ENCODE data around the gene SIRPB2.

SIRPB2 gene

DNA sequence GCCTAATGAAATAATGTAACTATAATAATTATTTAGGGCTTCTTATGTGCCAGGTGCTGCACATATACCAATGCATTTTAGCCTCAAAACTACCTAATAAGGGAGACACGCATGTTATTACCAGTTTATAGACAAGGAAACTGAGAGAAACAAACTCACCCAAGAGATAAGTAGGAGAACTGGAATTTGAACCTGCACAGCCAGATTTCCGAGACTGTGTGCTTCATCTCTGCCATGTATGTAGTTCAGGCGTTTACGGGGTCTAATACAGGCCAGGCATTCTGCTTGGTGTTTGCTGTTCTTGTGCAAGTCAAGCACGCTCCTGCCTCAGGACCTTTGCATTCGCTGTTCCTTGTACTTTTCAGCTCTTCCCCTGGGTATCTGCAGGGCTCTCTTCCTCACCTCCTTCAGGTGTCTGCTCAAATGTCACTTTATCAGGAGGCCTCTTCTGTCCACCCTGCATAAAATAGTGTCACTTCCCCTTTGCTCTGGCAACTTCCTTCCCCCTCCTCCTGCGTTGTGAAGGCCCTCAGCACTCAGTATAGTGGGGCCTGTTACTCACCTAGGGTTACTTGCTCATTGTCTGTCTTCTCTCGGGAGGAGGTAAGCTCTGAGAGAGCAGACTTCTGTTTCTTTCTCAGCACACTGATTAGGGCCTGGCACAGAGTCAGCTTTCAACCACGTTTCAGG lies 18.5 kb downstream of the SIRPB2 start:
- in situ Hi-C loops (cut with MboI; ENCODE audit: low sequenced_read_pairs): no loop called here

DNA sequence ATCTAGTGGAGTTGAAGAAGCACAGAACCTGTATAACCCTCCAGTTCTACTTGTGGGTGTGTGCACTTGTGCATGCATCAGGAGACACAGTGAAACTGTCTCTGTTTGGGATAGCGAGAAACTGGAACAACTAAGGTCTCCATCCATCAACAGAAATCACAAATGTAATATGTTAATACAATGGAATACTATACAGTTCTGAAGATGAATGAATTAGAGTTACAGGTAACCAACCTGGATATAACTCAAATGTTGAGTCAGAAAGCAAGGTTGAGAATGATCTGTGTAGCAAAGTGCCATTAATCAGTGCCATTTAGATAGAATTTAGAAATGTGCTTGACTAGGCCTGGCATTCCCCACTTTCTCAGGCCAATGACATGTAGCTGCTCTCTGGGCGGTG lies 20.0 kb downstream of the SIRPB2 start:
- in situ Hi-C loops (cut with MboI; ENCODE audit: low sequenced_read_pairs): no loop called here

DNA sequence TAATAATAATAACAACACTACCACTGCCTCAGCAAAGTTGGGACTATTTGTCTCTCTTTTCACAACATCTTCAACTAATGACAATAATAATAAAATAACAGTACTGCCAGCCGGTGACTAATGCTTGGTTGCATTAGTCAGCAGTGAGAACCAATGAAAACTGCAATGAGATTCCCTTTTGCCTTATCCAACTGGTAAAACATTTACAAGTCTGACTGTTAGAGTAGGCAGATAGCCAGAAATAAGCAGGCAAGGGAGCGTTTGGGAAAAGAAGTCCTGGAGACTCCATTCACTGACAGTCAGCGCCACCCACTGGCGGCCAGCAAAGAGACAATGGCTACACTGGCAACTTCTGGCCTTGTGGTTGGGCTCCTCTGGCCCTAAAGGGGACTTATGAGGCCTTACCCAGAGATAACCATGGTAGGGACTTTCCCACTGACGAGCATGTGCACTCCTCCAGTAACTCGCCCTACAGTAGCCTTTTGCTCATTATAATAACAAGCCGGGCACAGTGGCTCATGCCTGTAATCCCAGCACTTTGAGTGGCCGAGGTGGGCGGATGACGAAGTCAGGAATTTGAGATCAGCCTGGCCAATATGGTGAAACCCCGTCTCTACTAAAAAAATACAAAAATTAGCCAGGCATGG lies 21.2 kb downstream of the SIRPB2 start:
- in situ Hi-C loops (cut with MboI; ENCODE audit: low sequenced_read_pairs): no loop called here

DNA sequence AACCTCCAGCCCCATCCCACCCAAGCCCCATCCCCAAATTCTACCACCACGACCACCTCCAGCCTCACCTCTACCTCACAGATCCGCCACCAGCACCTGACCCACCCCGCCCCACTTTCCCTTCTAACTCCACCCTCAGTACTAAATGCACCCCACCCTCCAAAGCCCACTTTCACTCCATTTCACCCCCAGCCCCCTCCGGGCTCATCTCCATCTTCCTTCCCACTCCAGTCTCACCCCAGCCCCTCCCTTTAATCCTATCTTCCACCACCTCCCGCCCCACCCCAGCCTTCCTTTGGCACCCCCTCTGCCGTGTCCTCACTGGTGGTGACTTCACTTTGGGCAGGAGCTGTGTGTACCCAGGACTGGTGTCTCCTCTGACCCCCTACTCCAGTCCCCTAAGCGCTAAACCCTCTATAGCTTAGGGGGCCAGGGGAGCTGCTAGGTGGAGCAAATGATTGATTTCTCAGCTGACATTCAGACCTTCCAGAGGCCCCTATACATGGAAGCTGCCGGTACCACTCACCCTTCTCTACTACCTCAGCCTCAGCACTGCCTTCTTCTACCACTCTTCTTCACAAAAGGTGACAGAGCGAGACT lies 21.8 kb downstream of the SIRPB2 start:
- in situ Hi-C loops (cut with MboI; ENCODE audit: low sequenced_read_pairs): no loop called here

DNA sequence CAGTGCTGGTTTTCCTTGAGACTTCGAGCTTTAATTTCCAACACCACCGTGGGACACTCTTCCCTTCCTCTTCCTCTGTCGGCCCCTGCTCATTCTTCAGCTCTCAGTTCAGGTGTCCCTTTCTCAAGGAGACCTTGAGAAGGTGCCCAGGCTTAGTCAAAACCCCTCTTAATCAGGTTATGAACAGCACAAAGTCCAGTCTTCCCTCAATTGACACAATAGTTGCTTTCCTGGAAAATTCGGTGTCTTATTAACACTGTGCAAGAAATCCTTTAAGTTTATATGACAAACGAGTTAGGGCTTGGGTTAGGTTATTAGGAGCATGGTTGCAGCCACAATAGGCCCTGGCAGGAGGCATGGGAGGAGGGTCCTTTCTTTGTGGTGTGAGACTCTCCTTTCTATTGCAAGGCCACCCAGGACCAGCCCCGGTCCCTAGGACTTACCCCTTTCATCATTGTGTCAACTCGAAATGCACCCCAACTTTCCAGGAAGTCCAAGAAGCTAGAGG lies 23.0 kb downstream of the SIRPB2 start:
- in situ Hi-C loops (cut with MboI; ENCODE audit: low sequenced_read_pairs): no loop called here

DNA sequence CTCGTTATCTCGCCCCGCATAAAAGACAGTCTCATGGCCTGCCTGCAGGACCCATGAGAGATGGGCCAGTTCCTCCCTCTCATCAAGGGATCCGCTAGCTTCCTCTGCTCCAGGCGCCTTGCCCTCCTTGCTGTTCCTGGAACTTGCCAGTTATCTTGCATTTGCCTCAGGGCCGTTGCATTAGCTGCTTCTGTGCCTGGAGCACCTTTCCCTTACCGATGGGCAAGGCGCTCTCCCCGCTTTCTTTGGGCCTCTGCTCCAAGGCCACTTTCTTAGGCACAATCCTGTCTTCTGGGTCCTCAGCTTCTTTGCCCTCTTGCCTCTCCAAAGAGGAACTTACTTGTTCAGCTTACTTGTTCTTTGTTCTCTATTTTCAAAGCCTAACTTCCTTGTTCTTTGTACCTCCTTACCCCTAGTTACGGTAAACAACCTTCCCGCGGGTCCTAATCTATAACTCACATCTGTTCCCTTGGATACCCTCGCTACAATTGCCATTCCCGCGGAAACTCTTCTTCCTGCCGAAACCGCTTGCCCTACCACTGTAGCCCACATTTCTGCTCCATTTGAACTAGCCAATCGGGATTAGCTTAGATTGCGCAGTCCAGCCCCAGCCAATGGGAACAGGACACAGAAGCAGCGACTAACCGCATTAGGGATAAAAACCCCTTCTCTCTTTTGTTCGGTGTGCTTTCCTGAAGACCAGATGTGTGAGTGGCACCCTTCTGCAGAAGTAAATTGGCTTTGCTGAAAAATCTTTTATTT lies 23.7 kb downstream of the SIRPB2 start:
- in situ Hi-C loops (cut with MboI; ENCODE audit: low sequenced_read_pairs): no loop called here

DNA sequence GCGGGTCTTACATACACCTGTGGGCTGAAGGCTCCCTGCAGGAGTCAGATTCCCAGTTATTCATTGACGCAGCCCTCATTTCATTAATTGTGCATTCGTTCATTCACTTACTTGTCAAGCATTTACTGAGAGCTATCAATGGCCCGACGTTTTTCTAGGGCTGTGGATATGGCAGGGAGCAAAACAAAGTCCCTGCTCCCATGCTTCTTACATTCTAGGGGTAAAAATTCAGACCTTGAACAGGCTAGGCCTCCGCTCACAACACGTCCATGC lies 24.2 kb downstream of the SIRPB2 start:
- in situ Hi-C loops (cut with MboI; ENCODE audit: low sequenced_read_pairs): no loop called here

DNA sequence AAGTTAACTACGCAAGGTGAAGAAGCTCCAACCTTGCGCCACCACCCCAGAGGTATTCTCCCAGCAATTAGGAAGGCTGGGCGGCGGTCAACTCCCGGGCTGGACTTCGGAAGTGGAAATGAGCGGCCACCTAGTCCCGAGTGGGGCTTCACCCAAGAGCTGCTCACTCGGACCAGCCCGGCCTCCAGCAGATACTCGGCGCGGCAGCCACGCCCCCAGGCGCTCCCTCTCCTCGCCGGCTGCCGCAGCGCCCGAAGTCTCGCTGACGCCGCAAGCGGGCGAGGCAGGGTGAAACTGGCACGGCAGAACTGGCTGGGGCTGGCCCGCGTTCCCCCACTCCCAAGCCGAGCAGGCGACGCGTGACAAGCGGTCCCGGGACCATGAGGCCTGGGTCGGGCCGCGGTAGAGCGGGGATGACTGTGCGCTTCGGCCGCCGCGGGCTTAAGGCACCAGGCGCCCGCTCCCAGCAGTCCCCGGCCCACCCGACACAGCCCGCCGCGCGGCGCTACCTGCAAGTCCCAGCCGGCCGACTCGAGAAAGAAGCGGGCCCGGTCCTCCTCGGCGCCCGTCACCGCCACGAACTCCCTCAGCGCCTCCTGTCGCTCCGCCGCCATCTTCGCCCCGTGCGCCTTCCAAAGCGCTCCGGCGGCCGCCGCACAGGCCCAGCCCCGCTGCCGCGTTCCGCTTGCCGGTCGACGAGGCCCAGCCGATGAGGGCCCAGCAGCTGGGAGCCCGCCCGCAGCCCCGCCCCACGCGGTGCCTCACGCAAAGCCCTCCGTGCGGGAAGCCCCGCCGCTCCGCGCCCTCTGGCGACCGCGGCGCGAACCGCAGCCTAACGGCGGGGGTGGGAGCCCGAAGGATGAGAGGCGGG lies 24.8 kb downstream of the SIRPB2 start, which contains the start of gene NSFL1C:
TSS of gene NSFL1C (minus strand) at position 639 of the 871 bp plus-strand sequence. CDS start at position 614, 25 bp downstream.
- in situ Hi-C loops (cut with MboI; ENCODE audit: low sequenced_read_pairs): no loop called here

DNA sequence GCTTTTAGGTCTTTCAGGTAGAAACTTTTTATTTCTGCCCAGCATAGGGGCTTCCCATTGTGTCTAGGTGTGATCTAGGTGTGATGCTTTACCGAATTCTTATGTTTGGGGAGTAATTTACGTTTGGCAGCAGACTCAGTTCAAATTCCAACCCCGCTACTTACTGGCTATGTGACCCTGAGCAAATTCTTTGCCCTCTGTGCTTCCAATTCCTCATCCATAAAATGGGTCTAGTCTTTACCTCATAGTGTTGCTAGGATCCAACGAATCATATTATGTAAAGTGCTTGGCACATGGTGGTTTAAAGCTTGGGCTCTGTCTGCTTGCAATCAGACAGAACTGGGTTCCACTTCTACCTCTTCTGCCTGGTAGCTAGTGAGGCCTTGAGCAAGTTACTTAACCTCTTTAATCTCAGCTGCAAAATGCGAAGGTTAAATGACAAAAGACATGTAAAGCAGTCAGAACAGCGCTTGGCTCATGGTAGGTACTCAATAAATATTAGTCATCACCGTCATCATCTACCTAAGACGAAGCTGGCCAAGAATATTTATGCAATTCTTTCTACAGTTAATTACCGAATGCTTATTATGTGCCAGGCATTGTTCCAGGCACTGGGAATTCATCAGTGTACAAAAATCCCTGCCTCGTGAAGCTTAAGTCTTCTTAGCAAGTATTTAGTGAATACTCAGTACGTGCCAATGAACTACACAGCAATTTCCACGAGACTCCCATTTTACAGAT lies 25.6 kb downstream of the SIRPB2 start:
- in situ Hi-C loops (cut with MboI; ENCODE audit: low sequenced_read_pairs): no loop called here

DNA sequence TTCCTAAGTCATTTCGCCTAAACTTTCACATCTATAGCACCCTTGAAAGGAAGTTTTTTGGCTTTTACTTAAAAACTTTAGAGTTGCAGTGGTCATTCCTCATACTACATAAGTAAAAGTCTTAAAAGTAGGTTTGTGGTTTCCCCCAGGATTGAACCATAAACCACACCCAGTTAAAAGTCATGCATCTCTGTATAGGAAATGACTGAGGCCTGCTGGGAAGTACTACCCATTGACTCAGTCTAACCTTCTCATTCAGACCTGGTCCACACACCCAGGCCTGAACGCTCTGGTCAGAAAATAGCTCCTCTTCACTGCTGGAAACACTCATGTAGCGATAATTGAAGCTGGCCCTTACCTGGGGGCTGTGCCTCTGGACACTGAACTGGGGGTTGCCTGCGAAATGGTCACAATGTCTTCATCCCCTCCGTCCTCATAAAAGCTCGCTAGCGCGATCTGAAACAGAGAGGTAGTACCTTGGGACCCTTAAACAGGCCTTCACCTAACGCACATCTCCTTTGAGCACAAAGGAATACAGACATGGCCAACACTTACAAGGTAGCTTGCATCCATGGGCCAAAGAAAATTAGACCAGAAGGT lies 27.1 kb downstream of the SIRPB2 start:
- in situ Hi-C loops (cut with MboI; ENCODE audit: low sequenced_read_pairs): no loop called here

DNA sequence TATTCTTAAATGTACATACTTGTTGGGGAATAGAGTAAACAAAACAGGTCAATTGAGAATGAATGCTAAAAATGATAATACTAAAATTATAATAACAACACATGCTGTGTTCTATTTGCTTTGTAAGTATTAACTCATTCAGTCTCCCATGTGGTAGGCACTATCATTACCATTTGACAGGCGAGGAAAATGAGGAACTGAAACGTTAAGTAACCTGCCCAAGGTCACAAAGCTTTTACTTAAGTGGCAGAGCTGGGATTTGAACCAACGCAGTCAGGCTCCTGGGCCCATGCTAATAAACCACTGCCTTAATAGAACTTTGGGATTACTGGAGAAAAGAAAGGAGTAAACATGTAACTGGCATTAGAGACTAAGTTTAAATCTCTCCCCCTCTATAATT lies 28.4 kb downstream of the SIRPB2 start:
- in situ Hi-C loops (cut with MboI; ENCODE audit: low sequenced_read_pairs): no loop called here

DNA sequence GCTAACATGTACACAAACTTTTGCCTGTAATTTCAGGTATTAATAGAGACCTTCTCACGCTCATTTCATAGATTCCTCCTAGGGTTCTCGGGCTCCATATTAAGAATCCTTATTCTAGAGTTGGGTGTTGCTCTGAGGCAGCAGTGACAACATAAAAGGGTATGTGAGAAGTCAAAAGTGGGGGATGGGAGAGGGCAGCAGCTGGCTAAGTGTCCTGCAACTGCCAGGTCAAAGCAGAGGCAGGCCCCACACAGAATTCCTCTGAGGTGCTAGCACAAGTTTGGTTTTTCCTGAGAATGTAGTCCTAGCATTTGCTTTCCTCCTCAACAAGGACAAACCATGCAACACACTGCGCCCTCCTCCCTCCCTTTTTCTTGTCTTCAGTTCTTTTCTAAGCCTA lies 29.2 kb downstream of the SIRPB2 start:
- in situ Hi-C loops (cut with MboI; ENCODE audit: low sequenced_read_pairs): no loop called here

DNA sequence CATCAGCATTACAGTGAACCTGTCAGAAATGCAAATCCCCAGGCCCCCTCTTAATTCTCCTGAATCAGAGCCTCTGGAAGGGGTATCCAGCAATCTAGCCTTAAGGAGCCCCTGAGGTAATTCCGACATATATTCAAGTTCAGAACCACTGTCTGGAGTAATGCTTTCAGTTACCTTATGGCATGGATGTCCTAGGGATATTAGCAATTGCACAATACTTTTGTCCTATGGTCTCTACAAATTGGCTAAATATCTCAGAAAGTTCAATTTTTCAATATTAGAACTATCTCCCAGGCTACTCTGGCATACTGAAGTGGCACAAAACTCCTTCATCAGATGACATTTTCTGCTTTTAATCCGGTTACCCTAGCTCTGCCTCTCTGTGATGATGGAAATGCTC lies 30.9 kb downstream of the SIRPB2 start:
- in situ Hi-C loops (cut with MboI; ENCODE audit: low sequenced_read_pairs): no loop called here

DNA sequence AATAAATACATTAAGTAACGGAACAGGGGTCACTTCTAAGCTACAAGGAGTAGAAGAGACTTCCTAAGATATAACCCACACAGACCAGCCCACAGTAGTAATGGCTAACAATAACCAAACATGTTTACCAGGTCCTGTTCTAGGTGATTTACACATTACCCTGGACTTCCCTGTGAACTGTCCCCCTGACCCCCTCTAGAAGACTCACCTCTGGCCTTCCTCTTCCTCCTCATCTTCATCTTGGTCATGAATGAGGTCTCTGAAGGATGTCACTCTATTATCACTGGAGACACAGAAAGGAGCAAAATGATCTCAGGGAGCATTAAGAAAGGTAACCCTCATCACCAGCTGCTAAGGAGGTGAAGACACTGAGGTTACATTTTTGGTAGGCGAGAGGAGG lies 33.2 kb downstream of the SIRPB2 start:
- in situ Hi-C loops (cut with MboI; ENCODE audit: low sequenced_read_pairs): no loop called here

DNA sequence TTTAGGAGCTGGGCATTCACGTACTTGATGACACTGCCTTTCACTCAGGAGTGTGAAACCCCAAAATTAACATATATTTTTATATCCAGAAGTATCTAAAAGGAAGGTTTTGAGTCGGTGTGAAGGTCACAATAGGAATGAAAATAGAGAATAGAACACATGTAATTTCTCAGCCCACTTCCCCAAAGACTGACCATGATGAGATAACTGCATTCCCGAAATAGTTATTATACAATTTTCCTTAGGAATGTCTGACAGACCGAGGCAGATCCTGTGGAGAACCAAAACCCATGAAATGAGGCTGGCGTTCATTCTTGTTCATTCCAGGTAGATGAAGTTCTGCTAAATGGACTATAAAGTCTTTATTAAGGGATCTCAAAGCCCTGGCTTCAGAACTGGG lies 34.9 kb downstream of the SIRPB2 start:
- in situ Hi-C loops (cut with MboI; ENCODE audit: low sequenced_read_pairs): no loop called here

DNA sequence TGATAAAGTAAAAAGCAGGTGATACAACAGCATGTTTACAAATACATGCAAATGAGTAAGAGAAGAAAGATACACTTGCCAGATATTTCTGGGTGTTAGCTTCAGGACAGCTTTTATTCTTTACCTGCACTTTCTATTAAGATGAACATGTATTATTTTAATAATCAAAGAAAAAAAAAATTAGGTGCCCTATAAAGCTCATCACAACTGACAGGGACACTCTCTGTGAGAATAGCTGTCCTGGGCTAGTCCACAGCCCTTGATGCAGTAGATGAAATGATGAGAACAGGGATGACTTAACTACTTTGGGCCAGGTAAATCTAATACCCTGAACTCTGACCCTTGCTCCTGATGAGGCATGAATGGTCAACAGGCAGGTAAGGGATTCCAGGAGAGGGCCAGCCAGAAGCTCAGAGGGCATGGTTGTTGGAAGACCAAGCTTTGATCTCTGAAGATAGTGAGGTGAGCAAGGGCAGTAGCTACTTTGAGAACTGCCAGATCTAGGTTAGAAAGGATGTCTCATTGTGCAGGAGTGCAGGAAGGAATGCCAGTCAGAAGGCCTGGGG lies 40.2 kb downstream of the SIRPB2 start:
- in situ Hi-C loops (cut with MboI; ENCODE audit: low sequenced_read_pairs): no loop called here

DNA sequence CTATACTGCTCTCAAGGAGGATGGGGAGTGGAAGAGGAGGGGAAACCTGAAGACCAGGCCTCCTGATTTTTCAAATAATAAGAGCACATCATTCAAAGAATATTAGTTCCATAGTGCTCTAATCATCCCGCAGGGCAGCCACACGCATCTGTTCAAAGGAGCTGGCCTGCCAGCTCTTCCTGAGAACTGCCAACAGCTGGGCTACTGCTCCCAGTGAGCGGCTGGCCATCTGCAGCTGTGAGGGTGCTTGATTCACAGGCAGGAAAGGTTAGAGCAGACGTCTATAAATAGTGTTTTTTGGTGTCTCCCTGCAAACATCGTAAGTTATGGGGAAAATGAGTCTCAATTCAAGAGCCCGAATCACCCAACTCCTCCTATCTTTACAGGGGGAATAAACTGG lies 41.9 kb downstream of the SIRPB2 start:
- in situ Hi-C loops (cut with MboI; ENCODE audit: low sequenced_read_pairs): no loop called here

DNA sequence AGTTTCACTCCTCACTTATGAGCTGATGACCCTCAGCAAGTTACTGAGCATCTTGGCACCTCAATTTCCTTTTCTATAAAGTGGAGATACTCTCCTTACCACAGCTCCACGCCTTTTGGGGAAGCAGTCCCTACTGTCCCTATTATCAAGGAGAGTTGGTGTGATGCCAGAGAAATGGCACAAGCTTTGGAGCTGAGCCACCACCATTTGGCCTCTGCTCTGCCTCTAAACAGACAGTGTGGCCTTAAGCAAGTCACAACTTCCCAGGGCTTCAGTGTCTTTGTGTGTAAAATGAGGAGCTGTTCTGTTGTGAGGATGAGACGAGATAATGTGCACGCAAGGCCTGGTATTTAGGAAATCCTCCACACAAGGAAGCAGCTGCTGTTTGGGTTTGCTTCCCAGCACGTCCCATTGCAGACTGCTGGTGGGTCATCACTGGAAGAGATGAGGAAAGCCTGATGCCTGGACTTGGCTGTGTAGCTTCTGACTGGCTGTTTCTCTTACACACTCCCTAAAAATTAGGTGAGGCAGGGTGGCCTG lies 43.1 kb downstream of the SIRPB2 start:
- in situ Hi-C loops (cut with MboI; ENCODE audit: low sequenced_read_pairs): no loop called here

DNA sequence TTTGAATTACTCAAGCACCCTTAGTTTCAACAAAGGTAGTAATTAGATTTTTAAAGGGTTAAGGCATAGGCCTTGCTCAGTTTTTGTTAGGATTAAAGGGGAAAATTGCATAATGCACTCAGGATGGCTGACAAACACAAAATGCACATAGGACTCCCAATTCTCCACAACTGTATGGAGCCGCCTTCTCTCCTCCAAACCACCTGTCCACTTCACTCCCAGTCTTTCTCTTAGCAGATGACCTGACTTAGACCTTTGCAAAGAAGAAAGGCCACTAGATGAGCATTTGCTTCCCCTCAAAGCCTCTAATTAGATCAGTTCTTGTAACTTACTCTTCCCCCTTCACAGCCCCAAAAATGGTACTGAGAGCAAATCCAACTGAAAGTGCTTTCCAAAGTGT lies 44.7 kb downstream of the SIRPB2 start:
- in situ Hi-C loops (cut with MboI; ENCODE audit: low sequenced_read_pairs): no loop called here

All from HL-60/S4 (cell line).